HepG2 (cell line): ENCODE measurements around the gene ZNF513. TPM values are rescaled to one million over a fixed set of nuclear protein-coding genes. Genes with fewer than 3 reads are reported as not detected.

Experiments used
- FOXA3 ChIP-seq: IDR thresholded peaks from 2 replicates; pipeline ENCODE4 v1.6.1; 2016; ENCODE audit warnings: missing genetic modification reagents, missing compliant biosample characterization
- HCFC1 ChIP-seq: fragments of 150-350 bp; IDR thresholded peaks from 2 replicates; pipeline ENCODE4 v1.6.1; 2014; ENCODE audit warnings: low read depth, low read length
- HES4 ChIP-seq: sonication (generic); formaldehyde crosslinking; IDR thresholded peaks from 2 replicates; pipeline ENCODE4 v1.9.0; 2021; ENCODE audit warnings: mild to moderate bottlenecking, missing genetic modification reagents, borderline replicate concordance
- HHEX ChIP-seq: IDR thresholded peaks from 2 replicates; pipeline ENCODE4 v1.6.1; 2016; ENCODE audit warnings: control low read depth
- HNRNPLL ChIP-seq: fragments of 200-400 bp; formaldehyde crosslinking; IDR thresholded peaks from 2 replicates; pipeline ENCODE4 v1.6.1; 2017; ENCODE audit warnings: mild to moderate bottlenecking, low read depth, low read length; ENCODE audit not compliant: poor library complexity, severe bottlenecking
- JARID2 ChIP-seq: sonication (generic); formaldehyde crosslinking; IDR thresholded peaks from 2 replicates; pipeline ENCODE4 v1.8.1; 2023; ENCODE audit warnings: missing genetic modification reagents, inconsistent platforms; ENCODE audit not compliant: insufficient replicate concordance
- JUNB ChIP-seq: sonication (generic); formaldehyde crosslinking; IDR thresholded peaks from 2 replicates; pipeline ENCODE4 v1.8.0; 2022; ENCODE audit warnings: missing genetic modification reagents, mild to moderate bottlenecking, borderline replicate concordance
- KMT2A ChIP-seq: sonication (generic); formaldehyde crosslinking; IDR thresholded peaks from 2 replicates; pipeline ENCODE4 v1.4.0; 2020; ENCODE audit warnings: missing genetic modification reagents
- MTA3 ChIP-seq: sonication (generic); formaldehyde crosslinking; IDR thresholded peaks from 2 replicates; pipeline ENCODE4 v1.4.0; 2020; ENCODE audit warnings: missing genetic modification reagents
- NR2F1 ChIP-seq, 2 experiments: fragments of 450-650 bp in 1 of 2; formaldehyde crosslinking in 1 of 2; IDR thresholded peaks; 2 replicates each; pipeline versions ENCODE4 v1.5.0 to v1.6.1; 2016 to 2020; ENCODE audit warnings: mild to moderate bottlenecking in 1 of 2, missing compliant biosample characterization in 1 of 2, missing genetic modification reagents in 1 of 2, moderate library complexity in 1 of 2
- NR3C1 ChIP-seq: sonication (generic); formaldehyde crosslinking; IDR thresholded peaks from 2 replicates; pipeline ENCODE4 v1.4.0; 2020; ENCODE audit warnings: missing genetic modification reagents
- PHF21A ChIP-seq: sonication (generic); formaldehyde crosslinking; IDR thresholded peaks from 2 replicates; pipeline ENCODE4 v1.5.0; 2020; ENCODE audit warnings: mild to moderate bottlenecking, missing genetic modification reagents
- PHF5A ChIP-seq: IDR thresholded peaks from one replicate; pipeline ENCODE4 v1.6.1; 2018; ENCODE audit warnings: low read depth, missing genetic modification reagents; ENCODE audit not compliant: unreplicated experiment
- POLR2AphosphoS5 ChIP-seq: IDR thresholded peaks from 2 replicates; pipeline ENCODE4 v1.6.1; 2012; ENCODE audit warnings: low read depth, low read length
- TEF ChIP-seq: sonication (generic); formaldehyde crosslinking; IDR thresholded peaks from 2 replicates; pipeline ENCODE4 v1.5.0; 2020; ENCODE audit warnings: missing genetic modification reagents
- TP53 ChIP-seq: sonication (generic); formaldehyde crosslinking; conservative IDR thresholded peaks from 2 replicates; pipeline ENCODE4 v1.4.0; 2020; ENCODE audit warnings: missing genetic modification reagents
- ZNF556 ChIP-seq: sonication (generic); formaldehyde crosslinking; IDR thresholded peaks from 2 replicates; pipeline ENCODE4 v1.4.0; 2020; ENCODE audit warnings: mild to moderate bottlenecking, missing genetic modification reagents, borderline replicate concordance
- ZNF576 ChIP-seq: sonication (generic); formaldehyde crosslinking; IDR thresholded peaks from 2 replicates; pipeline ENCODE4 v1.4.0; 2020; ENCODE audit warnings: mild to moderate bottlenecking, missing genetic modification reagents
- ZNF784 ChIP-seq: sonication (generic); formaldehyde crosslinking; IDR thresholded peaks from 2 replicates; pipeline ENCODE4 v1.5.1; 2020; ENCODE audit warnings: missing genetic modification reagents, mild to moderate bottlenecking, borderline replicate concordance
- ZSCAN29 ChIP-seq: sonication (generic); formaldehyde crosslinking; conservative IDR thresholded peaks from 2 replicates; pipeline ENCODE4 v1.4.0; 2020; ENCODE audit warnings: mild to moderate bottlenecking, missing genetic modification reagents
- polyA plus RNA-seq, 8 experiments: library from polyadenylated mRNA; depleted of rRNA in 3 of 8; stranded (reverse) in 7 of 8; unstranded in 1 of 8; fragments of >200 nt; fragmentation: Illumina TruSeq in 4 of 8; extraction: Trizol in 4 of 8; gene quantifications; 2 replicates each; pipeline versions ENCODE4 v1.2.1 to v1.2.3, GENCODE V29; 2011 to 2016; ENCODE audit warnings: low read depth in 4 of 8, missing spikeins in 1 of 8, mixed read lengths in 1 of 8; ENCODE audit not compliant: insufficient read depth in 1 of 8
- total RNA-seq, 5 experiments: library from RNA; depleted of rRNA; stranded (reverse); fragments of >200 nt; fragmentation: Illumina TruSeq; extraction: Trizol; gene quantifications; 2 replicates each; pipeline ENCODE4 v1.2.3, GENCODE V29; 2016; ENCODE audit warnings: low read depth in 1 of 5
- TF ChIP-seq, protein P1 (sequence below): sonication (generic); formaldehyde crosslinking; IDR thresholded peaks from 2 replicates; pipeline ENCODE4 v1.8.0; 2022; ENCODE audit warnings: low read depth, missing genetic modification reagents
- TF ChIP-seq, protein P2 (sequence below): sonication (generic); formaldehyde crosslinking; IDR thresholded peaks from 2 replicates; pipeline ENCODE4 v1.4.0; 2020; ENCODE audit warnings: missing genetic modification reagents, borderline replicate concordance

Gene ZNF513
- total and polyA plus RNA-seq, 2 of the 13 experiments (the other 11 are each of a cell fraction or from before 2014, with no cell fraction given): 4.9 to 6.3 TPM

- TF ChIP-seq NR2F1 (CRISPR knock-in tag; IDR thresholded peaks at IDR 0.05) (no peak), HCFC1 (peak; percentile 80), ZNF556 (CRISPR knock-in tag) (0 out of 2 replicates have a peak, but pooled peaks have one; percentile 49), NR3C1 (no peak), JUNB (no peak), TP53 (CRISPR knock-in tag) (0 out of 2 replicates have a peak, but pooled peaks have one; percentile 20), PHF5A (CRISPR knock-in tag) (no peak), POLR2AphosphoS5 (peak; percentile 76), ZSCAN29 (CRISPR knock-in tag) (0 out of 2 replicates have a peak, but pooled peaks have one; percentile 50), HES4 (no peak; the same call in 1 of the 2 replicates), HNRNPLL (peak; percentile 100), PHF21A (CRISPR knock-in tag) (peak; percentile 70), ZNF784 (CRISPR knock-in tag) (no peak), TEF (peak; percentile 43; the same call in 1 of the 2 replicates), ZNF576 (CRISPR knock-in tag) (no peak), MTA3 (CRISPR knock-in tag) (no peak), FOXA3 (peak; percentile 89), JARID2 (peak; percentile 74), KMT2A (CRISPR knock-in tag) (peak; percentile 64), HHEX (CRISPR knock-in tag) (peak; percentile 38; the same call in 1 of the 2 replicates)
- TF ChIP-seq, protein P1, sequence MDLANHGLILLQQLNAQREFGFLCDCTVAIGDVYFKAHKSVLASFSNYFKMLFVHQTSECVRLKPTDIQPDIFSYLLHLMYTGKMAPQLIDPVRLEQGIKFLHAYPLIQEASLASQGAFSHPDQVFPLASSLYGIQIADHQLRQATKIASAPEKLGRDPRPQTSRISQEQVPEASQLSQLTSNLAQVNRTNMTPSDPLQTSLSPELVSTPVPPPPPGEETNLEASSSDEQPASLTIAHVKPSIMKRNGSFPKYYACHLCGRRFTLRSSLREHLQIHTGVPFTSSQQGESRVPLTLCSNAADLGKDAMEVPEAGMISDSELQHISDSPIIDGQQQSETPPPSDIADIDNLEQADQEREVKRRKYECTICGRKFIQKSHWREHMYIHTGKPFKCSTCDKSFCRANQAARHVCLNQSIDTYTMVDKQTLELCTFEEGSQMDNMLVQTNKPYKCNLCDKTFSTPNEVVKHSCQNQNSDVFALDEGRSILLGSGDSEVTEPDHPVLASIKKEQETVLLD: peak; percentile 50
- TF ChIP-seq, protein P2, sequence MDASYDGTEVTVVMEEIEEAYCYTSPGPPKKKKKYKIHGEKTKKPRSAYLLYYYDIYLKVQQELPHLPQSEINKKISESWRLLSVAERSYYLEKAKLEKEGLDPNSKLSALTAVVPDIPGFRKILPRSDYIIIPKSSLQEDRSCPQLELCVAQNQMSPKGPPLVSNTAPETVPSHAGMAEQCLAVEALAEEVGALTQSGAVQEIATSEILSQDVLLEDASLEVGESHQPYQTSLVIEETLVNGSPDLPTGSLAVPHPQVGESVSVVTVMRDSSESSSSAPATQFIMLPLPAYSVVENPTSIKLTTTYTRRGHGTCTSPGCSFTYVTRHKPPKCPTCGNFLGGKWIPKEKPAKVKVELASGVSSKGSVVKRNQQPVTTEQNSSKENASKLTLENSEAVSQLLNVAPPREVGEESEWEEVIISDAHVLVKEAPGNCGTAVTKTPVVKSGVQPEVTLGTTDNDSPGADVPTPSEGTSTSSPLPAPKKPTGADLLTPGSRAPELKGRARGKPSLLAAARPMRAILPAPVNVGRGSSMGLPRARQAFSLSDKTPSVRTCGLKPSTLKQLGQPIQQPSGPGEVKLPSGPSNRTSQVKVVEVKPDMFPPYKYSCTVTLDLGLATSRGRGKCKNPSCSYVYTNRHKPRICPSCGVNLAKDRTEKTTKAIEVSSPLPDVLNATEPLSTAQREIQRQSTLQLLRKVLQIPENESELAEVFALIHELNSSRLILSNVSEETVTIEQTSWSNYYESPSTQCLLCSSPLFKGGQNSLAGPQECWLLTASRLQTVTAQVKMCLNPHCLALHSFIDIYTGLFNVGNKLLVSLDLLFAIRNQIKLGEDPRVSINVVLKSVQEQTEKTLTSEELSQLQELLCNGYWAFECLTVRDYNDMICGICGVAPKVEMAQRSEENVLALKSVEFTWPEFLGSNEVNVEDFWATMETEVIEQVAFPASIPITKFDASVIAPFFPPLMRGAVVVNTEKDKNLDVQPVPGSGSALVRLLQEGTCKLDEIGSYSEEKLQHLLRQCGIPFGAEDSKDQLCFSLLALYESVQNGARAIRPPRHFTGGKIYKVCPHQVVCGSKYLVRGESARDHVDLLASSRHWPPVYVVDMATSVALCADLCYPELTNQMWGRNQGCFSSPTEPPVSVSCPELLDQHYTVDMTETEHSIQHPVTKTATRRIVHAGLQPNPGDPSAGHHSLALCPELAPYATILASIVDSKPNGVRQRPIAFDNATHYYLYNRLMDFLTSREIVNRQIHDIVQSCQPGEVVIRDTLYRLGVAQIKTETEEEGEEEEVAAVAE: peak; percentile 85; the same call in 1 of the 2 replicates
Observed at GRCh38 chr2:27356382-27357181, 24.0 kb downstream of the ZNF513 start, which contains the start of gene GTF3C2 (continued).
